HEK293T (cell line): ENCODE data around the gene PATE3.

ENCODE experiments used
- BHLHE40 ChIP-seq: fragments of 450-650 bp; IDR thresholded peaks from 2 replicates; pipeline ENCODE4 v1.6.1; 2016; ENCODE audit warnings: mild to moderate bottlenecking, moderate library complexity, borderline replicate concordance
- ELF4 ChIP-seq: fragments of 450-650 bp; IDR thresholded peaks from 2 replicates; pipeline ENCODE4 v1.6.1; 2017; ENCODE audit warnings: antibody characterized with exemption
- FOXA1 ChIP-seq: fragments of 450-650 bp; IDR thresholded peaks from 2 replicates; pipeline ENCODE4 v1.6.1; 2016; ENCODE audit warnings: mild to moderate bottlenecking
- NFRKB ChIP-seq: fragments of 450-650 bp; IDR thresholded peaks from 2 replicates; pipeline ENCODE4 v1.6.1; 2016; ENCODE audit warnings: mild to moderate bottlenecking, moderate library complexity
- PKNOX1 ChIP-seq: fragments of 450-650 bp; IDR thresholded peaks from 2 replicates; pipeline ENCODE4 v1.6.1; 2016
- SP1 ChIP-seq: fragments of 450-650 bp; IDR thresholded peaks from 2 replicates; pipeline ENCODE4 v1.6.1; 2017

GRCh38 chr11:125766251-125766650 is 21.7 kb upstream of the PATE3 start:
- TF ChIP-seq SP1, result no peak
- no peak for TF ChIP-seq ELF4
- no peak for TF ChIP-seq PKNOX1
- no peak for TF ChIP-seq NFRKB
- no peak for TF ChIP-seq FOXA1
- no peak for TF ChIP-seq BHLHE40
